Measurements from ENCODE around the gene HSPB2. TPM values are rescaled to one million over a fixed set of nuclear protein-coding genes. Genes with fewer than 3 reads are reported as not detected.
A peak's percentile ranks its signal among the peaks of the same experiment; 100 is the strongest.

The HSPB2 gene
- total and polyA plus RNA-seq, 2 of the 4 experiments (the other 2 are of a cell fraction), result 0.18 to 0.55 TPM

DNA sequence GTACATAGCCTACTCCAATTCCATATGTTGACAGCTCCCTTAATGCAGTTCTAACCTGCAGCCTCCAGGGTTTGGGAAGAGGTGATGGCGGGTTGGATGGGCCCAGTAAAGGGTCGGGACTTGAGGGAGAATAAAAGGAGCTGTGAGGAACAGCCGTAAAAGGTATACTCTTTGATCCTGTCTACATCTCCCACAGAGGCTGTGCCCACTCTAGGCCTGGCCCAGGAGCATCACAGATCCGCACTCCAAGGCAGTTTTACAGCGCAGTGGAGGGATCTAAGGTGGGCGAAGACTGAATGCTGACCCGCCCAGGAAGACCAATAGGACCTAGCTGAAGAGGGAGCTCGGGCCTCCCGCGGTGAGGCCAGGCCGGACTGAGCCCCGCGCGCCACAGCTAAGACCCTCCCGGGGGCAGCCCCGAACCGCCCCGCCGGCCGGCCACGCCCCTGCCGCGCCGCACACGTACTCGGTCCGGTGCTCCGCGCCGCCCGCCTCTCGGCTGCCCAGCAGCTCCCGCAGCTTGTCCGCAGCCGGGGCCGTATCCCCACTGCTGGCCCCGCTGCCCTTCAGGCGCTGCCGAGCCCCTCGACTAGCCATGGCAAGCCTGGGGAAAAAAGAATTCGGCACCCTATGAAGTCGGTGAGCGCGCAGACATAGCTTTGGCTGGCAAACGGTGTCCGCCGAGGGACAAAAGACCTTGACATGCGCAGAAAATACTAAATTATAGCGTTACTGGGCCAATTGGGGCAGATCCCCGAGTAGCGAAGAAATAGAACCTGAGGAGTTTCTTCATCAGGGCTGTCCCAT is 41.4 kb upstream of the HSPB2 start, which contains the start of gene ALG9:
Gene ALG9 (minus strand): TSS at position 696 of the 807 bp plus-strand sequence. CDS start 99 bp downstream, at position 597.
- dilution Hi-C loops (cut with HindIII; ENCODE audit: low sequenced_read_pairs, unreplicated experiment) (no loop called here), intact Hi-C loops (cut with micrococcal nuclease) (loop anchor here (2.0 to 10.0 kb wide), 2 partner anchors 126 to 354 kb away; partner anchors contain the start of gene PTS), in situ Hi-C loops (cut with MboI; ENCODE audit: low sequenced_read_pairs) (no loop called here)
- H4K91ac ChIP-seq (ENCODE audit: insufficient read depth, low read depth, low read length), result peak within 1 kb of the TSS; percentile 88
- no peaks in the 10 kb centered on the region for H4K20me1 ChIP-seq (ENCODE audit: insufficient read depth, low read length)
- ChIA-PET POLR2A (ENCODE audit: unreplicated experiment) (no interaction called here), CTCF (interaction anchor here (1.0 to 1.5 kb wide), 4 partner anchors 14 to 111 kb away, joined by 4 to 6 read pairs (median 5); no protein-coding TSS in a partner anchor)
- no peak within 1 kb of the TSS for H2BK20ac ChIP-seq (ENCODE audit: low read depth, low read length)
- H2AK5ac ChIP-seq (ENCODE audit: low read depth, low read length), result peak within 1 kb of the TSS; percentile 54; the same call in 1 of the 2 replicates
- H3K56ac ChIP-seq (ENCODE audit: extremely low read depth, insufficient read depth, low read length), result peak within 1 kb of the TSS; percentile 86
- peak within 1 kb of the TSS; percentile 93 for H2BK5ac ChIP-seq (ENCODE audit: low read depth, low read length, poor library complexity, severe bottlenecking)
- H2BK15ac ChIP-seq (ENCODE audit: low read depth, low read length), result no peak within 1 kb of the TSS
- H3K9me3 ChIP-seq (ENCODE audit: control insufficient read depth, insufficient read depth, low read length), result no peaks in the 10 kb centered on the region
- H3K9me1 ChIP-seq (ENCODE audit: insufficient read depth, low read length), result peaks cover 4% of the 10 kb centered on the region; the same call in 1 of the 2 replicates
- peak within 1 kb of the TSS; percentile 94 for H3K4me3 ChIP-seq (ENCODE audit: insufficient read depth, low read depth, low read length)
- peak within 1 kb of the TSS; percentile 85 for H3K4ac ChIP-seq (ENCODE audit: low read depth, low read length)
- peak within 1 kb of the TSS; percentile 90 for H2AFZ ChIP-seq (replicated peaks; ENCODE audit: low read length, poor library complexity)
- 0% methylated on average over 23 of the region's 51 CpGs; no CpG with 5 or more reads in 1 of the 2 experiments for WGBS, 2 experiments (ENCODE audit: extremely low coverage in 2 of 2, insufficient read length in 1 of 2)
- peak within 1 kb of the TSS; percentile 92 for H3K9ac ChIP-seq (ENCODE audit: low read depth, low read length)
- peak within 1 kb of the TSS; percentile 97 for H3K27ac ChIP-seq (ENCODE audit: insufficient read depth, low read length)
- H3K14ac ChIP-seq (replicated peaks; ENCODE audit: low read depth, low read length), result peak within 1 kb of the TSS; percentile 91
- BruUV-seq (replicated peaks), result TSS peak; percentile 62
- peak within 1 kb of the TSS; percentile 50 for H3K23ac ChIP-seq (ENCODE audit: low read depth, low read length)
- H3K27me3 ChIP-seq (ENCODE audit: control insufficient read depth, insufficient read depth, low read length), result no peaks in the 10 kb centered on the region
- H3K18ac ChIP-seq (ENCODE audit: low read depth, low read length), result peak within 1 kb of the TSS; percentile 67
- H3K4me2 ChIP-seq (ENCODE audit: low read depth, low read length), result peak within 1 kb of the TSS; percentile 91
- H3K36me3 ChIP-seq (ENCODE audit: control insufficient read depth, insufficient read depth, low read length), result peaks cover 4% of the 10 kb centered on the region
- H4K5ac ChIP-seq (ENCODE audit: low read depth, low read length), result peak within 1 kb of the TSS; percentile 89
- DNase-seq (peak; percentile 82), ATAC-seq (ENCODE audit: low read depth) (peak; percentile 99)
- TF ChIP-seq, protein P1, sequence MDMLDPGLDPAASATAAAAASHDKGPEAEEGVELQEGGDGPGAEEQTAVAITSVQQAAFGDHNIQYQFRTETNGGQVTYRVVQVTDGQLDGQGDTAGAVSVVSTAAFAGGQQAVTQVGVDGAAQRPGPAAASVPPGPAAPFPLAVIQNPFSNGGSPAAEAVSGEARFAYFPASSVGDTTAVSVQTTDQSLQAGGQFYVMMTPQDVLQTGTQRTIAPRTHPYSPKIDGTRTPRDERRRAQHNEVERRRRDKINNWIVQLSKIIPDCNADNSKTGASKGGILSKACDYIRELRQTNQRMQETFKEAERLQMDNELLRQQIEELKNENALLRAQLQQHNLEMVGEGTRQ (IDR thresholded peaks at IDR 0.05; ENCODE audit: low read depth, low read length), result no peak
- TF ChIP-seq, protein P2, sequence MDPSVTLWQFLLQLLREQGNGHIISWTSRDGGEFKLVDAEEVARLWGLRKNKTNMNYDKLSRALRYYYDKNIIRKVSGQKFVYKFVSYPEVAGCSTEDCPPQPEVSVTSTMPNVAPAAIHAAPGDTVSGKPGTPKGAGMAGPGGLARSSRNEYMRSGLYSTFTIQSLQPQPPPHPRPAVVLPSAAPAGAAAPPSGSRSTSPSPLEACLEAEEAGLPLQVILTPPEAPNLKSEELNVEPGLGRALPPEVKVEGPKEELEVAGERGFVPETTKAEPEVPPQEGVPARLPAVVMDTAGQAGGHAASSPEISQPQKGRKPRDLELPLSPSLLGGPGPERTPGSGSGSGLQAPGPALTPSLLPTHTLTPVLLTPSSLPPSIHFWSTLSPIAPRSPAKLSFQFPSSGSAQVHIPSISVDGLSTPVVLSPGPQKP (IDR thresholded peaks at IDR 0.05; ENCODE audit: borderline replicate concordance, low read depth, low read length), result no peak
- TF ChIP-seq POLR2A (IDR thresholded peaks at IDR 0.05; ENCODE audit: low read depth, low read length), result peak; percentile 20; the same call in 1 of the 2 replicates
- no peak; the same call in 1 of the 2 replicates for TF ChIP-seq MXI1 (IDR thresholded peaks at IDR 0.05; ENCODE audit: borderline replicate concordance, low read depth, low read length)
- TF ChIP-seq CHD1 (IDR thresholded peaks at IDR 0.05; ENCODE audit: low read depth, low read length), result no peak
- TF ChIP-seq MAZ (IDR thresholded peaks at IDR 0.05; ENCODE audit: borderline replicate concordance, low read depth, low read length), result no peak
- 0 out of 2 replicates have a peak, but pooled peaks have one; percentile 7 for TF ChIP-seq SMC3 (IDR thresholded peaks at IDR 0.05; ENCODE audit: low read depth, low read length)
- TF ChIP-seq, protein P3, sequence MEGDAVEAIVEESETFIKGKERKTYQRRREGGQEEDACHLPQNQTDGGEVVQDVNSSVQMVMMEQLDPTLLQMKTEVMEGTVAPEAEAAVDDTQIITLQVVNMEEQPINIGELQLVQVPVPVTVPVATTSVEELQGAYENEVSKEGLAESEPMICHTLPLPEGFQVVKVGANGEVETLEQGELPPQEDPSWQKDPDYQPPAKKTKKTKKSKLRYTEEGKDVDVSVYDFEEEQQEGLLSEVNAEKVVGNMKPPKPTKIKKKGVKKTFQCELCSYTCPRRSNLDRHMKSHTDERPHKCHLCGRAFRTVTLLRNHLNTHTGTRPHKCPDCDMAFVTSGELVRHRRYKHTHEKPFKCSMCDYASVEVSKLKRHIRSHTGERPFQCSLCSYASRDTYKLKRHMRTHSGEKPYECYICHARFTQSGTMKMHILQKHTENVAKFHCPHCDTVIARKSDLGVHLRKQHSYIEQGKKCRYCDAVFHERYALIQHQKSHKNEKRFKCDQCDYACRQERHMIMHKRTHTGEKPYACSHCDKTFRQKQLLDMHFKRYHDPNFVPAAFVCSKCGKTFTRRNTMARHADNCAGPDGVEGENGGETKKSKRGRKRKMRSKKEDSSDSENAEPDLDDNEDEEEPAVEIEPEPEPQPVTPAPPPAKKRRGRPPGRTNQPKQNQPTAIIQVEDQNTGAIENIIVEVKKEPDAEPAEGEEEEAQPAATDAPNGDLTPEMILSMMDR (conservative IDR thresholded peaks at IDR 0.05; ENCODE audit: low read depth, low read length), result peak; percentile 30; the same call in 1 of the 2 replicates
- TF ChIP-seq FOS (IDR thresholded peaks at IDR 0.05; ENCODE audit: low read depth, low read length), result no peak; the same call in 1 of the 2 replicates
- H3K4me1 ChIP-seq (ENCODE audit: control insufficient read depth, insufficient read depth, low read length), result peaks cover 2% of the 10 kb centered on the region
- H4K8ac ChIP-seq (ENCODE audit: low read depth in 2 of 2, low read length in 2 of 2), result peak within 1 kb of the TSS; percentile 89 to 91
- peak within 1 kb of the TSS; percentile 69 for H2BK120ac ChIP-seq (ENCODE audit: low read depth, low read length)
- peaks cover 3 to 19% of the 10 kb centered on the region in 2 experiments; a peak in 3 of 4 replicates for H3K79me1 ChIP-seq (ENCODE audit: low read depth in 1 of 2, low read length in 2 of 2)
- H2AK9ac ChIP-seq (replicated peaks; ENCODE audit: low read depth, low read length, poor library complexity), result peak within 1 kb of the TSS; percentile 85

All from IMR-90 (cell line).